Articular chondrocyte of knee joint (primary cell): ENCODE results near the gene BLZF1. TPM values are rescaled to one million over a fixed set of nuclear protein-coding genes. Genes with fewer than 3 reads are reported as not detected.

ENCODE experiments used
- total RNA-seq: library from RNA; depleted of rRNA; stranded (reverse); fragments of >200 nt; gene quantifications from 2 replicates; pipeline ENCODE4 v1.2.3, GENCODE V29; 2012

Gene BLZF1, protein sequence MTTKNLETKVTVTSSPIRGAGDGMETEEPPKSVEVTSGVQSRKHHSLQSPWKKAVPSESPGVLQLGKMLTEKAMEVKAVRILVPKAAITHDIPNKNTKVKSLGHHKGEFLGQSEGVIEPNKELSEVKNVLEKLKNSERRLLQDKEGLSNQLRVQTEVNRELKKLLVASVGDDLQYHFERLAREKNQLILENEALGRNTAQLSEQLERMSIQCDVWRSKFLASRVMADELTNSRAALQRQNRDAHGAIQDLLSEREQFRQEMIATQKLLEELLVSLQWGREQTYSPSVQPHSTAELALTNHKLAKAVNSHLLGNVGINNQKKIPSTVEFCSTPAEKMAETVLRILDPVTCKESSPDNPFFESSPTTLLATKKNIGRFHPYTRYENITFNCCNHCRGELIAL
- 35.3 and 48.1 TPM in 2 replicates for total RNA-seq

GRCh38 chr1:169367686-169368405, at the start of gene BLZF1, which contains the start of gene NME7:
Gene BLZF1, plus strand, starts transcription at chr1:169368195. Its CDS starts 1,328 bp downstream, at chr1:169369523.
Gene NME7, minus strand, starts transcription at chr1:169367797. Its CDS starts 87 bp downstream, at chr1:169367710.

GRCh38 chr1:169427081-169427641, 59.2 kb downstream of the BLZF1 start, which contains the start of gene CCDC181:
Gene CCDC181, minus strand, starts transcription at chr1:169427474. Its CDS starts 2,547 bp downstream, at chr1:169424927.

Other genes starting within 250 kb of the BLZF1 start
- gene NME7, start 398 bp upstream of the BLZF1 start, total RNA-seq = 31.6 and 34.7 TPM in 2 replicates
- 0.43 and 0.78 TPM in 2 replicates for gene CCDC181, start 59.3 kb downstream of the BLZF1 start, total RNA-seq
- 7.4 and 10.3 TPM in 2 replicates for gene SLC19A2, start 117.7 kb downstream of the BLZF1 start, total RNA-seq
- under 0.01 and 0.11 TPM in 2 replicates for gene F5, start 218.3 kb downstream of the BLZF1 start, total RNA-seq